Prostate gland (tissue), 2 donors: ENCODE measurements around the gene RASL10B.

ENCODE experiments used
- POLR2A ChIP-seq: fragments of 450-650 bp; IDR thresholded peaks from one replicate; pipeline ENCODE4 v1.6.1; 2016; ENCODE audit warnings: antibody characterized with exemption, mild to moderate bottlenecking
- POLR2AphosphoS5 ChIP-seq: sonication (generic); formaldehyde crosslinking; IDR thresholded peaks from one replicate; pipeline ENCODE4 v1.6.1; 2017; ENCODE audit warnings: antibody characterized with exemption
- TF ChIP-seq, protein P1 (sequence below), 4 experiments: fragments of 200-600 bp in 2 of 4; fragments of 450-650 bp in 2 of 4; sonication (generic) in 2 of 4; IDR thresholded peaks; 1 replicate in 3 of 4; 2 replicates in 1 of 4; pipeline ENCODE4 v1.5.1; 2016 to 2019; ENCODE audit warnings: antibody characterized with exemption in 4 of 4, mild to moderate bottlenecking in 2 of 4, moderate library complexity in 2 of 4

GRCh38 chr17:35766903-35767510 is 35.6 kb downstream of the RASL10B start:
- TF ChIP-seq POLR2A (no peak), POLR2AphosphoS5 (peak; percentile 32)
- TF ChIP-seq, protein P1, sequence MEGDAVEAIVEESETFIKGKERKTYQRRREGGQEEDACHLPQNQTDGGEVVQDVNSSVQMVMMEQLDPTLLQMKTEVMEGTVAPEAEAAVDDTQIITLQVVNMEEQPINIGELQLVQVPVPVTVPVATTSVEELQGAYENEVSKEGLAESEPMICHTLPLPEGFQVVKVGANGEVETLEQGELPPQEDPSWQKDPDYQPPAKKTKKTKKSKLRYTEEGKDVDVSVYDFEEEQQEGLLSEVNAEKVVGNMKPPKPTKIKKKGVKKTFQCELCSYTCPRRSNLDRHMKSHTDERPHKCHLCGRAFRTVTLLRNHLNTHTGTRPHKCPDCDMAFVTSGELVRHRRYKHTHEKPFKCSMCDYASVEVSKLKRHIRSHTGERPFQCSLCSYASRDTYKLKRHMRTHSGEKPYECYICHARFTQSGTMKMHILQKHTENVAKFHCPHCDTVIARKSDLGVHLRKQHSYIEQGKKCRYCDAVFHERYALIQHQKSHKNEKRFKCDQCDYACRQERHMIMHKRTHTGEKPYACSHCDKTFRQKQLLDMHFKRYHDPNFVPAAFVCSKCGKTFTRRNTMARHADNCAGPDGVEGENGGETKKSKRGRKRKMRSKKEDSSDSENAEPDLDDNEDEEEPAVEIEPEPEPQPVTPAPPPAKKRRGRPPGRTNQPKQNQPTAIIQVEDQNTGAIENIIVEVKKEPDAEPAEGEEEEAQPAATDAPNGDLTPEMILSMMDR (IDR thresholded peaks at IDR 0.05): peak; percentile 37 to 71 (median 53)
